Hematopoietic multipotent progenitor cell treated with erythropoietin and hydrocortisone succinate and interleukin-3 and kit ligand, for 6 days (in vitro differentiated cells): ENCODE results near the gene FSHR.

Experiments used
- DNase-seq: peaks from one replicate; pipeline ENCODE4 v3.0.0-alpha.2; 2015

The FSHR gene, protein sequence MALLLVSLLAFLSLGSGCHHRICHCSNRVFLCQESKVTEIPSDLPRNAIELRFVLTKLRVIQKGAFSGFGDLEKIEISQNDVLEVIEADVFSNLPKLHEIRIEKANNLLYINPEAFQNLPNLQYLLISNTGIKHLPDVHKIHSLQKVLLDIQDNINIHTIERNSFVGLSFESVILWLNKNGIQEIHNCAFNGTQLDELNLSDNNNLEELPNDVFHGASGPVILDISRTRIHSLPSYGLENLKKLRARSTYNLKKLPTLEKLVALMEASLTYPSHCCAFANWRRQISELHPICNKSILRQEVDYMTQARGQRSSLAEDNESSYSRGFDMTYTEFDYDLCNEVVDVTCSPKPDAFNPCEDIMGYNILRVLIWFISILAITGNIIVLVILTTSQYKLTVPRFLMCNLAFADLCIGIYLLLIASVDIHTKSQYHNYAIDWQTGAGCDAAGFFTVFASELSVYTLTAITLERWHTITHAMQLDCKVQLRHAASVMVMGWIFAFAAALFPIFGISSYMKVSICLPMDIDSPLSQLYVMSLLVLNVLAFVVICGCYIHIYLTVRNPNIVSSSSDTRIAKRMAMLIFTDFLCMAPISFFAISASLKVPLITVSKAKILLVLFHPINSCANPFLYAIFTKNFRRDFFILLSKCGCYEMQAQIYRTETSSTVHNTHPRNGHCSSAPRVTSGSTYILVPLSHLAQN

DNA sequence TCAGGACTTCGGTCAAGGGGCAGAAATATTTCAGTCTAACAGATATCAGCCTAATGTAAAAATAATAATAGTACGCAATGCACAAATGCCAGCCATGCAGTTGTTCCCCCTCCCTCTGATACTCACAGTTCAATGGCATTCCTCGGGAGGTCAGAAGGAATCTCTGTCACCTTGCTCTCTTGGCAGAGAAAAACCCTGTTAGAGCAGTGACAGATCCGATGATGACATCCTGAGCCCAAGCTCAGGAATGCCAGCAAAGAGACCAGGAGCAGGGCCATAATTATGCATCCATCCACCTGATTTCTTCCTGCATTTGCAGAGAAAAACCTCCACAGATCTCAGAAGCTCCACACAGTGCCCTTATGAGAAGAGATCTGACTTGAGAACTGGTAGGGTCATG, at the start of gene FSHR:
Gene FSHR, minus strand, starts transcription at position 376 of the 400 bp plus-strand sequence. Its CDS starts 98 bp downstream, at position 278.
- DNase-seq = no peak

- DNase-seq = no peak
Observed at GRCh38 chr2:49199266-49199665, 45.0 kb upstream of the FSHR start.

- no peak for DNase-seq
Observed at GRCh38 chr2:49194701-49195100, 40.4 kb upstream of the FSHR start.

DNA sequence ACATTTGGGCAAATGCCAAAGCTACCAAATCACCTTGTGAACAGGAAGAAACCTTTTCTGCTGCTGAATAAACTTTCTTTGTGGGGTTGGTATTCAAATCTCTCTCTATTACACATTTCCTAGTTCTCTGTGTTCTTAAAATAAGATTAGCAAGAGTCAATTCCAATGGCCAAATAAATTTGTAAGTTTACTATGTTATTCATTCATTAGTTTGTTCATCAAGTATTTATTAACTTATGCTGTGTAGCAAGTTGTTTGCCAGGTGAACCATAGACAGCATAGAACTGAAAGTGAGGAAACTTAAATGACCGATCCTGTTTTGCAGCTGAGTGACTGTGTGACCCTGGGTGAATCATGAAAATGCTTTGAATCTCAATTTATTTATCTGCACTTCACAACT, 37.7 kb upstream of the FSHR start:
- DNase-seq = no peak

DNA sequence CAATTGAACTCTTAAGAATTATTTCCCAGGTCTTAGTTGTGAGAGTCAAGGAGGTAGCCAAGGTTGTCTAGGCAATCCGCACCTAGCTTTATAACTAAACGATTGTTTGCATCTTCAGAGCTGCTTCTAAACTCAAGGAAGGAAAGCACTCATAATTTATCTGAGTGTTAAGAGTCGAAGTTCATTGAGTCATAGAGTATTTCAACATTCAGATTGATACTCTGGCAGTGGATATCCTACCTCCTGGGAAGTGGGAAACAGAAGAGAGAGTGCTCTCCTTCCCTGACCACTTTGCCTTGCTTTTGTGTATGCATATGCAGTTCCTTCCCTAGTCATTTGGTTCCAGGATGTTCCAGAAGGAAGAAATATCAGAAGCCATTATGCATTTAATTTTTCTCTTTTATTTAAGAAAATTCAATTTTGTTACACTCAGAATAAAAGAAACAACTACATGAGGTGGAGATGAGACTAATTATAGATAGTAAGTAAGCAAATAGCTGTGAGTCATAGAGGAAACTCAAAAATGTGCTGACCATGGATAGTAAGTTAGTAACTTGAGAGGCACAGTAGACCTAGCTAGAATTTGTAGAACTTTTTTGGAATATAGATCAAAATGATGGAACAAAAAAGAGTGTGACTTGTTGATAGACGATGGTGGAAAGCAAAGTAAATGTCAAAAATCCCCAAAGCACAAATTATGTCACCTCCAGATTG, 35.4 kb upstream of the FSHR start:
- DNase-seq = no peak

DNA sequence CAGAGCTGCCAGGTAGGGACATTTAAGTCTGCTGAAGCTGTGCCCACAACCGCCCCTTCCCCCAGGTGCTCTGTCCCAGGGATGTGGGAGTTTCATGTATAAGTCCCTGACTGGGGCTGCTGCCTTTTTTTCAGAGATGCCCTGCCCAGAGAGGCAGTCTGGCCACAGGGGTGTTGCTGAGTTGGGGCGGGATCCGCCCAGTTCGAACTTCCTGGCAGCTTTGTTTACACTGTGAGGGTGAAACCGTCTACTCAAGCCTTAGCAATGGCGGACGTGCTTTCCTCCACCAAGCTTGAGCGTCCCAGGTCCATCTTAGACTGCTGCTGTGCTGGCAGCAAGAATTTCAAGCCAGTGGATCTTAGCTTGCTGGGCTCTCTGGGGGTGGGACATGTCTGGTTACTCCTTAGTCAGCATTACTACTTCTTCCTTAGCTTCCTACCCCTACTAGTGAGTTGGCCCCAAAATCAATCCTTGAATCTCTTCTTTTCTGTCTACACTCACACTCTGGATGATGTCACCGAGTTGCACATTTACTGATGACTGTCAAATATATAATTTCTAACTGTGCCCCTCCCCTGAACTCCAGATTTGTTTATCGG, 31.8 kb upstream of the FSHR start:
- DNase-seq = no peak

DNA sequence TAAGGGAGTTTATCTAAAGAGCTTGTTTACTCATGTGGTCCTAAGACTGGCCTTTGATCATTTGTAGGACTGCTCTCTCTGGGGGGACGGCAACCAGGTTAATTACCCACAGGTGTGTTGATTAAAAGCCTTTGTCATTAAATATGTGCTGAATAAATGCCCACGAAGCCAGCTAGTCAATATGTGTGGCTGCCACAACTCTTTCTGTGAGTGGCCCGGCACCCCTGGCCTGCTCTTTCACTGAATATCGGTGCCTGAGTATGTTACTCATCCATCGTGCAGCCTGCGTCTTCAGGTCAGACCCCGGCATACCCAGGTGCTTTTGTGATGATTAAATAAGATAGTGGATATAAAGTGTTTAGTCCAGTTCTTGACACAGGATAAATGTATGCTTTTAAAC, 24.3 kb upstream of the FSHR start:
- no peak for DNase-seq

DNA sequence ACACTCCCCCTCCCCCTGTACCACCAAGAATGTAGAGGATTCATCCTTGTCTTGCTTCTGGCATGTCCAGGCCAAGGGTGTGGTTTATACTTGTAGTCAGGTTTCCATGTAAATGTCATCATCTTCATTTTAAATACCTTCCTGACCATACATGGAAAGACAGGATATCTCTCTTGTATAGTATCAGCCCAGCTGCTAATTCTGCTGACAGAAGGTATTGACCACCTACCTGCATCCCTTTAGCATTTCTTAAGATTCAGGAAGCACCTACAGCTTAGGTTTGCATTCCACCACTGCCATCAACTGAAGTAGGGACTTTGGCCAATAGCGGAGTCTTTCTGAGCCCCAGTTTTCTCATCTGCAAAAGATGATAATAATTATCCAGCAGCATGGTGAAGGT, 22.9 kb upstream of the FSHR start:
- DNase-seq = no peak

GRCh38 chr2:49175831-49176230, 21.5 kb upstream of the FSHR start:
- DNase-seq = no peak

GRCh38 chr2:49174750-49175149, 20.4 kb upstream of the FSHR start:
- DNase-seq = no peak

- DNase-seq = no peak
Observed at GRCh38 chr2:49167131-49167530, 12.8 kb upstream of the FSHR start.

- DNase-seq = no peak
Observed at GRCh38 chr2:49165662-49166061, 11.3 kb upstream of the FSHR start.

DNA sequence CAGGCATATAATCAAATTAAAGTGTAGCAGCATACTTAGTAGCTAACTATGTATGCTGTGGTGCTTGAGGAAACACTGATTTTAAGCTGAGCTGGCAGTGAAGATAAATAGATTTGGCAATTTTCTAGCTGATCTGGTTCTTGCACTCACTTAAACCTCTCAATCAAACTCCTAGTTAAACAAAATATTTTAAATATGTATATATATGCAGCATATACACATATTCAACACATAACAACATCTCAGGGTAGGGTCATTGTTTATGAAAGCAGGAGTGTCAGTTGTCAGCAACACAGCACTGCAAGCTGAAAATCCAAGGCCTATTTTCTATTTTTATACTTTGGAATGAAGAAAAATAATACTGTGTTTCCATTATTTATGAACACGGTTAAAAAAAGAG, 10.4 kb upstream of the FSHR start:
- DNase-seq = no peak

DNA sequence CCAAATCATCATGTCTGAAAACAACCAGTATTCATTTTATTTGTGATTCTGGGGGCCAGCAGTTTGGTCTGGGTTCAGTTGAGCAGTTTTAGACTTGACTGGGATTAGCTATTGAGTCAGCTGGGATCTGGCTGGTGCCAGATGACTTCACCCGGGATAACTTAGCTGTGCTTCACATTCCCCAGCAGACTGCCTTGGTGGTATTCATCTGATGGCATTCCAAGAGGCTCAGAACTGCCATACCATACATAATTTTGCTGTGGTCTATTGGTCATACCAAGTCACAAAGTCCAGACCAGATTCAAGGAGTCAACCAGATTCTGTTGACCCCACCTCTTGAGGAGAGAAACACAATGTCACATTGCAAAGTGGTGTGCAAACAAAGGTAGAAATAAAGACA, 7.8 kb upstream of the FSHR start:
- no peak for DNase-seq

- DNase-seq = no peak
Observed at GRCh38 chr2:49154891-49155290, 576 bp upstream of the FSHR start.

DNA sequence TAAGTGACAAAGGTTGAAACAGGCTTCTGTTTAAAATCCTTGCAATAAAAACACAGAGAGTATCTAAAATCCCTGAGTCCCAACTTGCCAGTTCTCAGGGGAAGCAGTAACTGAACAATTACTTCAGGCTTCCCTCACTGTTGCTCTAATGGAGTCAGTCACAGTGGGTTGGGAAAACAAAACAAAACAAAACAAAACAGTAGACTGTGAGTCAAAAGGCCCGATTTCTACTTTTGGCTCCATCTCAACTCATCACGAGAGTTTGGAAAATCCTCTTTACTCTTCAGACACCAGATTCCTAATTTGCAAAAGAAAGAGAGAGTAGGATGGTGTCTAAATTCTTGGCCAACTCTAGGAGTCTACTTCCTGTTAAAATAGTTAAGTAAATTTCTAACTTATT, 1.1 kb downstream of the FSHR start:
- no peak for DNase-seq

DNA sequence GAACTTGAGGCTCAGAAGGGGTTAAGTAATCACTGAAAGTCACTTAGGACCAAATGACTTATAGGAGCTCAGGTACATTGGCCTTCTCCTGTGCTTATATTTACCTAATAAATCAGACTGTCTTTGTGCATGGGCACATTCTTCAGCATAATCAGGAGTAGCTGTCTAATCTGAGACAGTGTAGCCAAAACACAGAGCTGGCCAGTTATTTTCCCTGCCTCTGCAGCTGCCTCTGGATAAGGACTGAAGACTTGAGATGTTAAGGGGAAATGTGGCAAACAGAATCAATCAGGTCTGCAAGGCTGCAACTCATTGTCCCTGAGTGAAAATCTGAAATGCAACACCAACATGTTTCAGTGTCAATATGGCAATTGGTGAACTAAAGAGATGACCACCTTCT, 1.5 kb downstream of the FSHR start:
- DNase-seq = no peak

DNA sequence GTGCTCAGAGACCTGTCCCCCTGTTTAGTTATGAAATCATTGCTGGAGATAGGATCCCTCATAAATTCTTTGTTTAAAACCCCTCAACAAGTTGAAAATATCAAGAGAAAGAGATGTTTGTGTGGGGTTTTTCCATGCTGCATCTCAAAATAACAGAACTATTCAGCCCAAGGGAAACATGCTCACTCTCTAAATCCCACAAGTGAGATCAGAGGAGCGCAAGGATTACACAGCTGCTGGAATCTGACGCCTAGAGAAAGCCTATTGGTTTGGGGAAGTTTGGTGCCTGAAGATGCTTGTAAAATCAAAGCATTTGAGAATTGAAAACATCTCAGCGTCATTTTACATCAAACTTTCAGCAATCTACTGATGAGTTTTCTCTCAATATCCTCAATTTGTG, 7.9 kb downstream of the FSHR start:
- no peak for DNase-seq

DNA sequence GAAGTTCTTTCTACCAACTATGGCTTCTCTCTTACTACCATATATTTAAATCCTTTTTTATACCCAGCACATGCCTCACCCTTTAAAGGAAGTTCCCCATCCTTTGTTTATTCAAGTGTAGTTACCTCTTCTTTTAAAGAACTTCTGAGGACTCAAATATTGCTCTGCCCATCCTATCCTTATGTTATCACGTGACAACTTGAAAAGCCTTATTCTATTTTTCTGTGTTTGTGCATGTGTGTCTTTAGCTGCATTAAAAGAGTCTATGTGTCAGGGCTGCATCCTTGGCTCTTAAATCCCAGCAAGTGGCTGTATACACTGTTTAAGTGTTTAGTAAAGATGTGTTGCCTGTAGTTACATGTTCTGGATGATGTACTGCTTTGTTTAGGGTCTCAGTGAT, 22.5 kb downstream of the FSHR start:
- DNase-seq = no peak

GRCh38 chr2:49129034-49129433, 25.3 kb downstream of the FSHR start:
- no peak for DNase-seq

GRCh38 chr2:49123600-49123999, 30.7 kb downstream of the FSHR start:
- no peak for DNase-seq

GRCh38 chr2:49122107-49122506, 32.2 kb downstream of the FSHR start:
- DNase-seq = no peak

GRCh38 chr2:49113046-49113445, 41.3 kb downstream of the FSHR start:
- no peak for DNase-seq

DNA sequence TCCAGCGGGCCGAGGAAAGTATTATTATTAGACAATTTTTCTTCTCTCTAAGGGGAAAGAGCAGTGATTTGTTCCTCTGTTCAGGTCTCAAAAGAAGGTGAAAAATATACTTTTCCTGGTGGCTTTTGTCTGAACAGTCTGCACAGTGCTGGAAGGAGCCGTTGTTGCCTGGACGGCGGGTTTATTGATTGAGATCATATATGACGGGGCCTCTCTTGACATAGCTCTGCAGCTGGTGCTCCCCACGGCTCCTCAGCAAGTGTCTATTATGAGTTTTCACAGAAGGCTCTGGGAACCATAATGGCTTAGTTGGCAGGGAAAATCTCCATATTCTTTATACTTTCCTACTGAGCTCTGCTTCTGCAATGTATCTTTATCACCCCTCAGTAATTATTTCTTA, 42.9 kb downstream of the FSHR start:
- no peak for DNase-seq
